Measurements from ENCODE around the gene ATG4D.
A peak's percentile ranks its signal among the peaks of the same experiment; 100 is the strongest.
"Not testable (repeated sequence)": the region's sequence is repeated elsewhere in the genome, so short reads cannot be mapped to it uniquely, and the experiment has no call there.

ATG4D gene

DNA sequence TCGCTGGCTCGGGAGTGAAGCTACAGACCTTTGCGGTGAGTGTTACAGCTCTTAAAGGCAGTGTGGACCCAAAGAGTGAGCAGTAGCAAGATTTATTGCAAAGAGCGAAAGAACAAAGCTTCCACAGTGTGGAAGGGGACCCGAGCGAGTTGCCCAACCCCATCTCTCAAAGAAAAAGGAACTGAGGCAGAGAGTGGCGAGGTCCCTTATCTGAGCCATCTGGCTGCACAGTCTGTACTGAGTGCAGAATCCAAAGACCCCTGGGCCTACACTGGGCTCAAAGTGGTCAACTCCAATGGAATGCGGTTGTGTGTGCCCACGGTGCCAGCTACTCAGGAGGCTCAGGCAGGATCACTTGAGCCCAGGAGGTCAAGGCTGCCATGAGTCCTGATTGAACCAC, 4.7 kb upstream of the ATG4D start:
- H3K36me3 ChIP-seq (ENCODE audit: control insufficient read depth in 2 of 2, insufficient read depth in 2 of 2, low read length in 2 of 2); H3K4me3 ChIP-seq (ENCODE audit: low read length in 2 of 2); H3K27me3 ChIP-seq (ENCODE audit: control insufficient read depth in 1 of 2, insufficient read depth in 2 of 2, low read length in 2 of 2); H3K4me1 ChIP-seq (ENCODE audit: control insufficient read depth, insufficient read depth, low read length); H3K27ac ChIP-seq (ENCODE audit: low read length); H3K9ac ChIP-seq (ENCODE audit: low read length in 2 of 2); H3K9me3 ChIP-seq (ENCODE audit: control insufficient read depth in 2 of 2, low read length in 2 of 2): not testable (repeated sequence)

DNA sequence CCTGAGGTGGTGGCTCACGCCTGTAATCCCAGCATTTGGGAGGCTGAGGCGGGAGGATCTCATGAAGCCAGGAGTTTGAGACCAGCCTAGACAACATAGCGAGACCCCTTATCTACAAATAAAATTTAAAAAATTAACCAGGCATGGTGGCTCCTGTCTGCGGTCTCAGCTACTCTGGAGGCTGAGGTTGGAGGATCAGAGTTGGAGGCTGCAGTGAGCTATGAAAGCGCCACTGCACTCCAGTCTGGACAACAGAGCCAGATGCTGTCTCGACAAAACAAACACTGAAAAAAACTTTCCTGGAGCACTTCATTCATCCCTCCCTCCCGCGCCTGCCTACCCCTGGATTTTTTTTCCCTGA, 665 bp upstream of the ATG4D start:
- Histone ChIP-seq H3K27me3 (ENCODE audit: control insufficient read depth in 1 of 2, insufficient read depth in 2 of 2, low read length in 2 of 2) (no peaks in the 10 kb centered on the region), H3K27ac (ENCODE audit: low read length) (peak overlapping the region; percentile 76), H3K9ac (ENCODE audit: low read length in 2 of 2) (peak overlapping the region in 1 of 2 donors; percentile 94), H3K9me3 (ENCODE audit: control insufficient read depth in 2 of 2, low read length in 2 of 2) (no peaks in the 10 kb centered on the region), H3K4me1 (ENCODE audit: control insufficient read depth, insufficient read depth, low read length) (peaks cover 18% of the 10 kb centered on the region), H3K4me3 (ENCODE audit: low read length in 2 of 2) (peak overlapping the region; percentile 60 to 86), H3K36me3 (ENCODE audit: control insufficient read depth in 2 of 2, insufficient read depth in 2 of 2, low read length in 2 of 2) (no peaks in the 10 kb centered on the region)

DNA sequence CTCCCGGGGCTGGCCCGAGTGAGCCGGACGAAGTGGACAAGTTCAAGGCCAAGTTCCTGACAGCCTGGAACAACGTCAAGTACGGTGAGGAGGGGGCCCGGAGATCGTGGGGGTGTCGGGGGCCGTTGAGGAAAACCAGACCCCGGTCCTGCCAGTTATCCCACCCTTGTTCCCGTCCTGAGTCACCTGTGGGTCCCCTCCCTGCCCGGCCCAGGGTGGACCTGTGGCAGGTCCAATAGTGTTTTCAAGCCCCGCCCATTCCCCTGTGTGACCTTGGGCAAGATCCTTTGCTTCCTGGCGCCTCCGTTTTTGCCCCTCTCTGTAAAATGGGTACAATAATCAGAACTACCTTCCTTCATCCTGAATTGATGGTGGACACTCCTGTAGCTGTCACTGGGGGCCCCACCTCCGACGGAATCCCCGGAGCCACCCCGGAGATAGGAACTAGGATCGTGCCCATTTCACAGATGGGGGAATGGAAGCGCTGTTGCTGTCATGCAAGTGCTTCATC, 593 bp downstream of the ATG4D start:
- Histone ChIP-seq H3K27me3 (ENCODE audit: control insufficient read depth in 1 of 2, insufficient read depth in 2 of 2, low read length in 2 of 2) (no peaks in the 10 kb centered on the region), H3K9me3 (ENCODE audit: control insufficient read depth in 2 of 2, low read length in 2 of 2) (no peaks in the 10 kb centered on the region), H3K36me3 (ENCODE audit: control insufficient read depth in 2 of 2, insufficient read depth in 2 of 2, low read length in 2 of 2) (peaks cover 6% of the 10 kb centered on the region in 2 donors), H3K4me1 (ENCODE audit: control insufficient read depth, insufficient read depth, low read length) (peaks cover 18% of the 10 kb centered on the region), H3K4me3 (ENCODE audit: low read length in 2 of 2) (peak overlapping the region; percentile 86), H3K9ac (ENCODE audit: low read length in 2 of 2) (peak overlapping the region; percentile 90 to 94), H3K27ac (ENCODE audit: low read length) (peak overlapping the region; percentile 76)

DNA sequence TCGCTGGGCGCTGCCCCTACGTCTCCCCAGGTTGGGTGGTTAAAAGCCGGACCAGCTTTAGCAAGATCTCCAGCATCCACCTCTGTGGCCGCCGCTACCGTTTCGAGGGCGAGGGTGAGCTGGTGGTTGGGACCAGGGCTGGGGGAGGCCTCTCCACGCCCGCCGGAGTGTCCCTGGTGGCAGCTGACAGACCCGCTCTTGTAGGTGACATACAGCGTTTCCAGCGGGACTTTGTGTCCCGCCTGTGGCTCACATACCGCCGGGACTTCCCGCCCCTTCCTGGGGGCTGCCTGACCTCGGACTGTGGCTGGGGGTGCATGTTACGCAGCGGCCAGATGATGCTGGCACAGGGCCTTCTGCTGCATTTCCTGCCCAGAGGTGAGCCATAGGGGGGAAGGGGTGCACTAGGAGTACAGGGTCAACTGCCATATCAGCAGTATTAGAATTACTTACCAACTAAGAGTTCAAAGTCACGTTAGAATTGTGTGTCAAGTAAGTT, 1.1 kb downstream of the ATG4D start:
- peaks cover 6 to 8% of the 10 kb centered on the region in 2 donors for H3K36me3 ChIP-seq (ENCODE audit: control insufficient read depth in 2 of 2, insufficient read depth in 2 of 2, low read length in 2 of 2)
- H3K27me3 ChIP-seq (ENCODE audit: control insufficient read depth in 1 of 2, insufficient read depth in 2 of 2, low read length in 2 of 2) = no peaks in the 10 kb centered on the region
- no peaks in the 10 kb centered on the region for H3K9me3 ChIP-seq (ENCODE audit: control insufficient read depth in 2 of 2, low read length in 2 of 2)
- peak overlapping the region; percentile 90 to 94 for H3K9ac ChIP-seq (ENCODE audit: low read length in 2 of 2)
- H3K4me1 ChIP-seq (ENCODE audit: control insufficient read depth, insufficient read depth, low read length) = peaks cover 18% of the 10 kb centered on the region
- peak overlapping the region; percentile 86 for H3K4me3 ChIP-seq (ENCODE audit: low read length in 2 of 2)
- peak overlapping the region; percentile 76 for H3K27ac ChIP-seq (ENCODE audit: low read length)

DNA sequence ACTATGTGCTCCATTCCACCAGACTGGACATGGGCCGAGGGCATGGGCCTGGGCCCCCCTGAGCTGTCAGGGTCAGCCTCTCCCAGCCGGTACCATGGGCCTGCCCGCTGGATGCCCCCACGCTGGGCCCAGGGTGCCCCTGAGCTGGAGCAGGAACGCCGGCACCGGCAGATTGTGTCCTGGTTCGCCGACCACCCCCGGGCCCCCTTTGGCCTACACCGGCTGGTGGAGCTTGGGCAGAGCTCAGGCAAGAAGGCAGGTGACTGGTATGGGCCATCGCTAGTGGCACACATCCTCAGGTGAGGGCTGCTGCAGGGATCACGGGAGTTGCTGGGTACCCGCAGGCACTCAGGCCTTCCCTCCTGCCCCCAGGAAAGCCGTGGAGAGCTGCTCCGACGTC, 3.1 kb downstream of the ATG4D start:
- Histone ChIP-seq H3K27ac (ENCODE audit: low read length) (no peak overlapping the region), H3K36me3 (ENCODE audit: control insufficient read depth in 2 of 2, insufficient read depth in 2 of 2, low read length in 2 of 2) (peaks cover 12 to 13% of the 10 kb centered on the region in 2 donors), H3K4me1 (ENCODE audit: control insufficient read depth, insufficient read depth, low read length) (peaks cover 18% of the 10 kb centered on the region), H3K9me3 (ENCODE audit: control insufficient read depth in 2 of 2, low read length in 2 of 2) (no peaks in the 10 kb centered on the region), H3K4me3 (ENCODE audit: low read length in 2 of 2) (no peak overlapping the region), H3K27me3 (ENCODE audit: control insufficient read depth in 1 of 2, insufficient read depth in 2 of 2, low read length in 2 of 2) (no peaks in the 10 kb centered on the region), H3K9ac (ENCODE audit: low read length in 2 of 2) (no peak overlapping the region)

DNA sequence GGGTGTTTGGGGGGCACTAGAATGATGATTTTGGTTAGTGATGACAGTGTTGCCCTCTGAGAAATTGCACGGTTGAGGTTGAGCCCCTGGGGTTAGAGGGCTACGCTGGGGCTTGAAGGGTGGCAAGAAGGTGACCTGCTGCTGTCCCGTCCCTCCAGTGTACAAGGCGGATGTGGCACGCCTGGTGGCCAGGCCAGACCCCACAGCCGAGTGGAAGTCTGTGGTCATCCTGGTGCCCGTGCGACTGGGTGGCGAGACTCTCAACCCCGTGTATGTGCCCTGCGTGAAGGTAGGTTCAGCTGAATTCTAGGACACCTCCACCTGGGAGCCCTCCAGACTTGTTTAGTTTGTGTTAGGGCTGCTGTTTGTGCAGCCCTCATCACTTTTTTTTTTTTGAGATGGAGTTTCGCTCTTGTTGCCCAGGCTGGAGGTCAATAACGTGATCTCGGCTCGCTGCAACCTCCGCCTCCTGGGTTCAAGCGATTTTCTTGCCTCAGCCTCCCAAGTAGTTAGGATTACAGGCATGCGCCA, 5.1 kb downstream of the ATG4D start:
- Histone ChIP-seq H3K9ac (ENCODE audit: low read length in 2 of 2) (no peak overlapping the region), H3K36me3 (ENCODE audit: control insufficient read depth in 2 of 2, insufficient read depth in 2 of 2, low read length in 2 of 2) (peaks cover 23 to 27% of the 10 kb centered on the region in 2 donors), H3K27me3 (ENCODE audit: control insufficient read depth in 1 of 2, insufficient read depth in 2 of 2, low read length in 2 of 2) (no peaks in the 10 kb centered on the region), H3K4me3 (ENCODE audit: low read length in 2 of 2) (no peak overlapping the region), H3K9me3 (ENCODE audit: control insufficient read depth in 2 of 2, low read length in 2 of 2) (no peaks in the 10 kb centered on the region), H3K27ac (ENCODE audit: low read length) (no peak overlapping the region), H3K4me1 (ENCODE audit: control insufficient read depth, insufficient read depth, low read length) (peaks cover 15% of the 10 kb centered on the region)

DNA sequence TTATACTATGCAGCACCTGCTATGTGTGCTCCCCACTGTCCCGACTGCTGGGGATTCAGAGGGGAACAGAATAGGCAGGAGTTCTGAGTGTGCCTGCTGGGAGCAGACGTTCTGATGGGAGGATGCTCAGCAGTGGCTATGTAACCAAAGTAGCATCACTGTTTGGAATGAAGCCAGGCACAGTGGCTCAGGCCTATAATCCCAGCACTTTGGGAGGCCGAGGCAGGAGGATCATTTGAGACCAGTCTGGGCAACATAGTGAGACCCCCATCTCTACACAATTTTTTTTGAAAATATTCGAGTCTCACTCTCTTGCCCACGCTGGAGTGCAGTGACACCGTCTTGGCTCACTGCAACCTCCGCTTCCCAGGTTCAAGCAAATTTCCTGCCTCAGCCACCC, 6.0 kb downstream of the ATG4D start:
- Histone ChIP-seq H3K4me1 (ENCODE audit: control insufficient read depth, insufficient read depth, low read length) (peaks cover 7% of the 10 kb centered on the region), H3K36me3 (ENCODE audit: control insufficient read depth in 2 of 2, insufficient read depth in 2 of 2, low read length in 2 of 2) (peaks cover 27 to 31% of the 10 kb centered on the region in 2 donors), H3K27ac (ENCODE audit: low read length) (no peak overlapping the region), H3K27me3 (ENCODE audit: control insufficient read depth in 1 of 2, insufficient read depth in 2 of 2, low read length in 2 of 2) (no peaks in the 10 kb centered on the region), H3K4me3 (ENCODE audit: low read length in 2 of 2) (no peak overlapping the region), H3K9me3 (ENCODE audit: control insufficient read depth in 2 of 2, low read length in 2 of 2) (no peaks in the 10 kb centered on the region), H3K9ac (ENCODE audit: low read length in 2 of 2) (no peak overlapping the region)

DNA sequence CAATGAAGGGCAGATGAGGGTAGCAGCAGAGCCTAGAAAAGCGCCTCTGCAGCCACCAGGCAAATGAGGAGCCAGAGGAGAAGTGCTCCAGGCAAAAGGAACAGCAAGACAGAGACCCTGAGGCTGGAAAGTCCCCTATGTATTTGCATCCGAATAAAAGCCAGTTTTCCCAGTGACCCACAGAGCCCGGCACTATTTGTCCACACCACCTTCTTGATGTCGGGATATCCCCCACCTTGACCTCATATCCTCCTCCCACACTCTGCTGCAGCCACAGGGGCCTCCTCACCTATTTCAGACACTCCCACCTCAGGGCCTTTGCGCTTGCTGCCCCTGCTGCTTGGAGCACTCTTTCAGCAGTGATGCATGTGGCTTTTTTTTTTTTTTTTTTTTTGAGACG, 6.6 kb downstream of the ATG4D start:
- H3K27me3 ChIP-seq (ENCODE audit: control insufficient read depth in 1 of 2, insufficient read depth in 2 of 2, low read length in 2 of 2) = no peaks in the 10 kb centered on the region
- H3K9ac ChIP-seq (ENCODE audit: low read length in 2 of 2) = no peak overlapping the region
- H3K9me3 ChIP-seq (ENCODE audit: control insufficient read depth in 2 of 2, low read length in 2 of 2) = no peaks in the 10 kb centered on the region
- H3K27ac ChIP-seq (ENCODE audit: low read length) = no peak overlapping the region
- H3K4me1 ChIP-seq (ENCODE audit: control insufficient read depth, insufficient read depth, low read length) = peaks cover 4% of the 10 kb centered on the region
- peaks cover 27 to 31% of the 10 kb centered on the region in 2 donors for H3K36me3 ChIP-seq (ENCODE audit: control insufficient read depth in 2 of 2, insufficient read depth in 2 of 2, low read length in 2 of 2)
- H3K4me3 ChIP-seq (ENCODE audit: low read length in 2 of 2) = no peak overlapping the region

DNA sequence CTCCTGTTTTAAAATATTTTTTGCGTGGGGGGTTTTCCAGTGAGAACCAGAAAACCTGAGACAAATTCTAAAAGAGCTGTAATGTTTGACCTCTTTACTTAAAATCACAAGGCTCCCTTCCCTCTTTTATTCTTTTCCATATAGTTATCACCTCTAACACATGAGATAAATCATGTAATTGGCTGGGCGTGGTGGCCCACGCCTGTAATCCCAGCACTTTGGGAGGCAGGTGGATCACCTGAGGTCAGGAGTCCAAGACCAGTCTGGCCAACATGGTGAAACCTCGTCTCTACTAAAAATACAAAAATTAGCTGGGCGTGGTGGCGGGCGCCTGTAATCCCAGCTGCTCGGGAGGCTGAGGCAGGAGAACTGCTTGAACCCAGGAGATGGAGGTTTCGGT, 7.3 kb downstream of the ATG4D start:
- H3K27me3 ChIP-seq (ENCODE audit: control insufficient read depth in 1 of 2, insufficient read depth in 2 of 2, low read length in 2 of 2); H3K9ac ChIP-seq (ENCODE audit: low read length in 2 of 2); H3K9me3 ChIP-seq (ENCODE audit: control insufficient read depth in 2 of 2, low read length in 2 of 2); H3K4me3 ChIP-seq (ENCODE audit: low read length in 2 of 2); H3K27ac ChIP-seq (ENCODE audit: low read length); H3K4me1 ChIP-seq (ENCODE audit: control insufficient read depth, insufficient read depth, low read length): not testable (repeated sequence)
- peaks cover 33% of the 10 kb centered on the region in 2 donors for H3K36me3 ChIP-seq (ENCODE audit: control insufficient read depth in 2 of 2, insufficient read depth in 2 of 2, low read length in 2 of 2)

DNA sequence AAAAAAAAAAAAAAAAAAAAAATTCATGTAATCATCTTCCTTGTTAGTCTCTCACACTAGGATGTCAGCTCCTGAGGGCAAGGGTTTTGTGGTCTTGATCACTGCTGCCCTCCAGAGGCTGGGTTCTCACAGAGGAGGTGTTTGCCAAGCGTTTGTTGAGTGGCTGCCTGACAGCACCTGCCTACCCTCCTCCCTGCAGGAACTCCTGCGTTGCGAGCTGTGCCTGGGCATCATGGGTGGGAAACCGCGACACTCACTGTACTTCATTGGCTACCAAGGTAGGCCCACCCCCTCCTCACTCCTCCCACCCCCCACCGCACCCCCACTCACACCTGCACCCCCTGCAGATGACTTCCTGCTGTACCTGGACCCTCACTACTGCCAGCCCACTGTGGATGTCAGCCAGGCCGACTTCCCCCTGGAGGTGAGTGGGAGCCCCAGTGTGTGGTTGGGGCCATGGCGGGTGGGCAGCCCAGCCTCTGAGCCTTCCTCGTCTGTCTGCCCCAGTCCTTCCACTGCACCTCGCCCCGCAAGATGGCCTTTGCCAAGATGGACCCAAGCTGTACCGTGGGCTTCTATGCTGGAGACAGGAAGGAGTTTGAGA, 8.1 kb downstream of the ATG4D start:
- H3K9ac ChIP-seq (ENCODE audit: low read length in 2 of 2) = no peak overlapping the region
- no peaks in the 10 kb centered on the region for H3K27me3 ChIP-seq (ENCODE audit: control insufficient read depth in 1 of 2, insufficient read depth in 2 of 2, low read length in 2 of 2)
- no peak overlapping the region for H3K4me3 ChIP-seq (ENCODE audit: low read length in 2 of 2)
- no peaks in the 10 kb centered on the region for H3K9me3 ChIP-seq (ENCODE audit: control insufficient read depth in 2 of 2, low read length in 2 of 2)
- H3K36me3 ChIP-seq (ENCODE audit: control insufficient read depth in 2 of 2, insufficient read depth in 2 of 2, low read length in 2 of 2) = peaks cover 33 to 35% of the 10 kb centered on the region in 2 donors
- no peak overlapping the region for H3K27ac ChIP-seq (ENCODE audit: low read length)
- peaks cover 2% of the 10 kb centered on the region for H3K4me1 ChIP-seq (ENCODE audit: control insufficient read depth, insufficient read depth, low read length)

DNA sequence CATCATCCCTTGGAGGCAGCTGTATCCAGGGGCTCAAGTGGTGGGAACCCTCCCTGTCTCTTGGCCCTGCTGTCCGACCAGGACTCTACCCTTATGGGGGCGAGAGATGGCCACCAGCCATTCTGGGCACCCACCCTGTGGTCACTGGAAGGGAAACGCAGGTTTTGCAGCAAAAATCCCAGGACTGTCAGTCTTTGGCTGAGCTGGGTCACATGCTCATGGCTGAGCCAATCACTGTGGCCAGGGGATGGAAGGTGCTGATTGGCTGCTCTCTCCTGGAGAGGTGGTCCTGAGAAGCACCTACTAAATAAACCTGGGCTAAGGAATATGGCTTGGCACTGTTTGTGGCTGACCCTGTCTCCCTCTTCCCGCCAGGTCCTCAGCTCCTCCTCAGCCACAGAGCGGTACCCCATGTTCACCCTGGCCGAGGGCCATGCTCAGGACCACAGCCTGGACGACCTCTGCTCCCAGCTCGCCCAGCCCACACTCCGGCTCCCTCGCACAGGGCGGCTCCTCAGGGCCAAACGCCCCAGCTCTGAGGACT, 8.9 kb downstream of the ATG4D start:
- Histone ChIP-seq H3K36me3 (ENCODE audit: control insufficient read depth in 2 of 2, insufficient read depth in 2 of 2, low read length in 2 of 2) (peaks cover 35 to 36% of the 10 kb centered on the region in 2 donors), H3K4me1 (ENCODE audit: control insufficient read depth, insufficient read depth, low read length) (peaks cover 2% of the 10 kb centered on the region), H3K27me3 (ENCODE audit: control insufficient read depth in 1 of 2, insufficient read depth in 2 of 2, low read length in 2 of 2) (no peaks in the 10 kb centered on the region), H3K27ac (ENCODE audit: low read length) (no peak overlapping the region), H3K4me3 (ENCODE audit: low read length in 2 of 2) (no peak overlapping the region), H3K9ac (ENCODE audit: low read length in 2 of 2) (no peak overlapping the region), H3K9me3 (ENCODE audit: control insufficient read depth in 2 of 2, low read length in 2 of 2) (no peaks in the 10 kb centered on the region)

Data from stomach smooth muscle (tissue), 2 donors.